A549 (cell line): ENCODE data around the gene H1-8. TPM values are rescaled to one million over a fixed set of nuclear protein-coding genes. Genes with fewer than 3 reads are reported as not detected.
A peak's percentile ranks its signal among the peaks of the same experiment; 100 is the strongest.

Source experiments
- ATAC-seq, 2 experiments: fragments of 200-7000 bp in 1 of 2; fragments of >200 bp in 1 of 2; cut with Nextera tagmentation in 1 of 2; cut with Tn5 transposase in 1 of 2; 3 replicates each; pipeline versions ENCODE4 v1.8.0 to v1.9.1; 2018 to 2020; ENCODE audit warnings: mild to moderate bottlenecking in 1 of 2, moderate library complexity in 1 of 2
- CTCF ChIA-PET: fragments of 300-600 bp; sonication (Branson Sonifier 250); formaldehyde crosslinking; extraction: SDS; loops from one replicate; lab custom pipeline; 2021; ENCODE audit warnings: antibody characterized with exemption, inconsistent platforms; lab: Yijun Ruan, JAX
- POLR2A ChIA-PET: fragments of 350-600 bp; formaldehyde crosslinking; extraction: SDS; loops from one replicate; lab custom pipeline; 2021; ENCODE audit warnings: antibody characterized with exemption, inconsistent platforms; lab: Yijun Ruan, JAX
- DNase-seq, 2 experiments: peaks; one replicate each; pipeline versions ENCODE4 v3.0.0 to v3.0.0-alpha.2; 2011 to 2016; ENCODE audit warnings: low read depth in 1 of 2, low spot score in 1 of 2
- FAIRE-seq: peaks from 2 replicates; lab custom pipeline; 2011; peaks lifted over from hg19 to GRCh38; lab: Jason Lieb, UNC
- H3K27ac ChIP-seq, 2 experiments: fragments of >200 bp; sonication (Bioruptor Twin); formaldehyde crosslinking; 3 replicates each; pipeline ENCODE4 v1.5.1; 2016 to 2017
- H3K4me1 ChIP-seq: fragments of >200 bp; sonication (Bioruptor Twin); formaldehyde crosslinking; 3 replicates; pipeline ENCODE4 v1.6.1; 2016
- H3K4me2 ChIP-seq: fragments of >200 bp; sonication (Bioruptor Twin); formaldehyde crosslinking; 3 replicates; pipeline ENCODE4 v1.6.1; 2016
- H3K4me3 ChIP-seq: fragments of >200 bp; sonication (Bioruptor Twin); formaldehyde crosslinking; 3 replicates; pipeline ENCODE4 v1.5.1; 2016
- H3K9me3 ChIP-seq: fragments of >200 bp; sonication (Bioruptor Twin); formaldehyde crosslinking; 3 replicates; pipeline ENCODE4 v1.6.1; 2016
- BHLHE40 ChIP-seq: IDR thresholded peaks from 2 replicates; pipeline ENCODE4 v1.6.1; 2012; ENCODE audit warnings: low read depth, low read length, inconsistent platforms
- CBX2 ChIP-seq: fragments of 200-600 bp; sonication (generic); IDR thresholded peaks from 2 replicates; pipeline ENCODE4 v1.6.1; 2016; ENCODE audit warnings: low read depth, mild to moderate bottlenecking, borderline replicate concordance
- CBX8 ChIP-seq: fragments of 200-600 bp; sonication (generic); IDR thresholded peaks from 2 replicates; pipeline ENCODE4 v1.6.1; 2016
- EP300 ChIP-seq, 2 experiments: fragments of >200 bp; sonication (Bioruptor Twin); formaldehyde crosslinking; IDR thresholded peaks; 2 replicates in 1 of 2; 3 replicates in 1 of 2; pipeline ENCODE4 v1.6.1; 2016 to 2017
- ESRRA ChIP-seq: fragments of 150-350 bp; IDR thresholded peaks from 2 replicates; pipeline ENCODE4 v1.6.1; 2014; ENCODE audit warnings: mild to moderate bottlenecking, low read length, borderline replicate concordance
- FOSB ChIP-seq: fragments of 250-450 bp; sonication (Bioruptor Pico); IDR thresholded peaks from 2 replicates; pipeline ENCODE4 v1.5.0; 2020; ENCODE audit warnings: mild to moderate bottlenecking, moderate library complexity
- FOXS1 ChIP-seq: fragments of 250-450 bp; sonication (Bioruptor Pico); IDR thresholded peaks from 2 replicates; pipeline ENCODE4 v1.5.0; 2020; ENCODE audit warnings: mild to moderate bottlenecking, moderate library complexity
- GATA3 ChIP-seq: IDR thresholded peaks from 2 replicates; pipeline ENCODE4 v1.6.1; 2012; ENCODE audit warnings: borderline replicate concordance
- HDAC2 ChIP-seq: fragments of 200-600 bp; sonication (generic); IDR thresholded peaks from 2 replicates; pipeline ENCODE4 v1.6.1; 2016
- HEYL ChIP-seq: fragments of 250-450 bp; sonication (Bioruptor Pico); IDR thresholded peaks from 2 replicates; pipeline ENCODE4 v1.8.0; 2021; ENCODE audit warnings: mild to moderate bottlenecking, moderate library complexity
- JUNB ChIP-seq: fragments of >200 bp; sonication (Bioruptor Twin); formaldehyde crosslinking; IDR thresholded peaks from 2 replicates; pipeline ENCODE4 v1.6.1; 2016
- KDM5A ChIP-seq: fragments of 200-600 bp; sonication (generic); IDR thresholded peaks from 2 replicates; pipeline ENCODE4 v1.6.1; 2016; ENCODE audit warnings: antibody characterized with exemption, mild to moderate bottlenecking
- MAFK ChIP-seq: fragments of 450-650 bp; IDR thresholded peaks from 2 replicates; pipeline ENCODE4 v1.6.1; 2014; ENCODE audit not compliant: partially characterized antibody
- MAZ ChIP-seq: fragments of 150-350 bp; IDR thresholded peaks from 2 replicates; pipeline ENCODE4 v1.6.1; 2014; ENCODE audit warnings: antibody characterized with exemption, low read depth, low read length, borderline replicate concordance
- MYC ChIP-seq: IDR thresholded peaks from 2 replicates; pipeline ENCODE4 v1.6.1; 2012; ENCODE audit warnings: mild to moderate bottlenecking, inconsistent platforms, low read length, improper control_type of control experiment, borderline replicate concordance
- POLR2A ChIP-seq: IDR thresholded peaks from 2 replicates; pipeline ENCODE4 v1.6.1; 2012; ENCODE audit warnings: mild to moderate bottlenecking, low read length
- POLR2AphosphoS2 ChIP-seq: conservative IDR thresholded peaks from 2 replicates; pipeline ENCODE4 v1.6.1; 2012; ENCODE audit warnings: low read length, improper control_type of control experiment, inconsistent platforms
- RCOR1 ChIP-seq: fragments of 150-350 bp; IDR thresholded peaks from 2 replicates; pipeline ENCODE4 v1.6.1; 2014; ENCODE audit warnings: antibody characterized with exemption, low read length, low read depth
- TFCP2L1 ChIP-seq: fragments of 250-450 bp; sonication (Bioruptor Pico); IDR thresholded peaks from 2 replicates; pipeline ENCODE4 v1.5.0; 2021; ENCODE audit warnings: mild to moderate bottlenecking
- ZC3H11A ChIP-seq: fragments of 450-650 bp; IDR thresholded peaks from 2 replicates; pipeline ENCODE4 v1.6.1; 2014; ENCODE audit warnings: antibody characterized with exemption, mild to moderate bottlenecking
- WGBS: methylation state at CpG from one replicate; pipeline ENCODE4 v1.1.6; 2017; ENCODE audit errors: missing lambda C conversion rate; 5-methylcytosine and 5-hydroxymethylcytosine counted together
- polyA plus RNA-seq, 4 experiments: library from polyadenylated mRNA; depleted of rRNA in 3 of 4; stranded (reverse); fragments of >200 nt; fragmentation: RNase III in 1 of 4; extraction: RNeasy Plus Mini Kit Qiagen cat#74134 plus additional on column Dnase treatment in 1 of 4; gene quantifications; 2 replicates in 3 of 4; 3 replicates in 1 of 4; pipeline ENCODE4 v1.2.3, GENCODE V29; 2011 to 2017
- TF ChIP-seq, protein P1 (sequence below): fragments of 450-650 bp; IDR thresholded peaks from 2 replicates; pipeline ENCODE4 v1.6.1; 2014; ENCODE audit warnings: antibody characterized with exemption
- TF ChIP-seq, protein P2 (sequence below): fragments of 200-600 bp; sonication (generic); IDR thresholded peaks from 2 replicates; pipeline ENCODE4 v1.6.1; 2016; ENCODE audit warnings: antibody characterized with exemption, mild to moderate bottlenecking, moderate library complexity
- TF ChIP-seq, protein P3 (sequence below): IDR thresholded peaks from 2 replicates; pipeline ENCODE4 v1.6.1; 2012

H1-8 gene
- polyA plus RNA-seq, 2 of the 4 experiments (the other 2 are of a cell fraction): not detected

DNA sequence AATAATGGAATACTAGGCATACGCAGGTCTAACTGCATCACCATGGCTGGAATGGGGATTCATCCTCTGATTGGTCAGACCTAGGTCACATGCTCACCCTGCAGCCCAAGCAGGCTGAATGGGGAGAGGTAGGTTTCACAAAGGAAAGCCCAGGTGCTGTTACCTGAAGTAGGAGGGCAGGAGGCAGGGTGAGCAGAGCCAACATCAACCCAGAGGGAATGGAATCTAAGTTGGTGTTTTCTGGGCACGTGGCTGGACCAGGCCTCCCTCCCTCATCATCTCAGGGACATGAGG lies 6.7 kb upstream of the H1-8 start:
- DNase-seq: no peak
- TF ChIP-seq, protein P1, sequence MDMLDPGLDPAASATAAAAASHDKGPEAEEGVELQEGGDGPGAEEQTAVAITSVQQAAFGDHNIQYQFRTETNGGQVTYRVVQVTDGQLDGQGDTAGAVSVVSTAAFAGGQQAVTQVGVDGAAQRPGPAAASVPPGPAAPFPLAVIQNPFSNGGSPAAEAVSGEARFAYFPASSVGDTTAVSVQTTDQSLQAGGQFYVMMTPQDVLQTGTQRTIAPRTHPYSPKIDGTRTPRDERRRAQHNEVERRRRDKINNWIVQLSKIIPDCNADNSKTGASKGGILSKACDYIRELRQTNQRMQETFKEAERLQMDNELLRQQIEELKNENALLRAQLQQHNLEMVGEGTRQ: peak; percentile 37; the same call in 1 of the 2 replicates
- TF ChIP-seq FOSB (CRISPR knock-in tag): no peak
- TF ChIP-seq, all 56 proteins: peak for 1
- Histone ChIP-seq H3K4me2 (no peak overlapping the region), H3K4me1 (peaks cover 13% of the 10 kb centered on the region), H3K27ac (no peak overlapping the region), H3K4me3 (no peak overlapping the region), H3K9me3 (no peaks in the 10 kb centered on the region)
- WGBS: 69% methylated on average over 2 of the region's 2 CpGs
- ATAC-seq: no peak
- POLR2A ChIA-PET: no interaction called here
- CTCF ChIA-PET: interaction anchor here (1.6 kb wide), 1 partner anchor 8 kb away, joined by 4 read pairs; the partner anchor contains the start of gene RHO
- no peak for FAIRE-seq

DNA sequence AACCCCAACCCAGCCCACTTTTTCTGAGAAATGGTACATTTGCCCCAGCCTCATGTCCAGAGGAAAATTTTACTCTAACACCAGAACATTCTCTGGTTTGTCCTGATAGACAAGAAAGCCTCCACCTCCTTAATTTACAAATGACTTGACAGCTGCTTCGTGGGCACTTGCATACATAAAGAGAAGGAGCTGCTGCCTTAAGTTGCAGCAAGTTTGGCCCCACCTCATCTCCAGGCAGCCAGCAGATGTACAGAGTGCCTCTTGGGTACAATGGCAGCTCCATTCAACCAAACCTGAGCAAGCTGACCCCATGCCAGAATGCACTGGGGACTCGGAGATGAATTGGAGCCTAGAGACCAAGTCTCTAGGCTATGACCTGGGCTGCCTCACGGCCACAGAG lies 6.2 kb upstream of the H1-8 start:
- DNase-seq: no peak
- Histone ChIP-seq H3K4me3 (no peak overlapping the region), H3K9me3 (no peaks in the 10 kb centered on the region), H3K4me2 (no peak overlapping the region), H3K27ac (no peak overlapping the region), H3K4me1 (peaks cover 13% of the 10 kb centered on the region)
- WGBS: 73% methylated on average over 3 of the region's 3 CpGs
- FAIRE-seq: no peak
- no peak for TF ChIP-seq MAFK
- TF ChIP-seq POLR2AphosphoS2: no peak
- no peak for TF ChIP-seq HEYL (CRISPR knock-in tag)
- ATAC-seq: no peak
- ChIA-PET POLR2A (no interaction called here), CTCF (interaction anchor here (1.6 kb wide), 1 partner anchor 9 kb away, joined by 4 read pairs; the partner anchor contains the start of gene RHO)

DNA sequence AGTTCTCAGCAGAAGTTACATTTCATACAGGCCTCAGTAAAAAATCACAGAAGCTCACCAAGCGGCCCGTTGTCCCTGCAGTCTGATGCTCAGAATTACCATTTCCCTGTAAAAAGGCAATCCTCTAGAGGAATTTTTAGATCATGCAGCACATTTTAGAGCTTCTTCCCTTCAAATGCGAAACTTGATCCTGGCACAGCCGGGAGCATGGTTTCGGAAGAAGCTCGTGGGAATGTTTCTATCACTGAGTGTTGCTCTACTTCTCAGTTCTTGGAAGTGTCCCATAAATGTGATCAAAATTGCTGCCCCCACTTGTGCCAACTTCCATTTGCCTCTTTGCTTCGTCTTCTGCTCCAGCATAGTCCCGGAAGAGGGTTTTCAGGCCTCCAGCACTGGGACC lies 3.8 kb upstream of the H1-8 start:
- ChIA-PET CTCF (interaction anchor here (1.1 kb wide), 1 partner anchor 156 kb away, joined by 3 read pairs; no protein-coding TSS in a partner anchor), POLR2A (no interaction called here)
- DNase-seq (no peak), FAIRE-seq (no peak), ATAC-seq (no peak)
- Histone ChIP-seq H3K27ac (no peak overlapping the region), H3K4me2 (no peak overlapping the region), H3K4me1 (peaks cover 11% of the 10 kb centered on the region), H3K9me3 (no peaks in the 10 kb centered on the region), H3K4me3 (no peak overlapping the region)
- WGBS: 92% methylated on average over 8 of the region's 8 CpGs
- TF ChIP-seq MAZ (no peak), GATA3 (no peak), JUNB (no peak), EP300 (IDR thresholded peaks at IDR 0.05) (no peak), HEYL (CRISPR knock-in tag) (no peak), RCOR1 (no peak)
- TF ChIP-seq, protein P2, sequence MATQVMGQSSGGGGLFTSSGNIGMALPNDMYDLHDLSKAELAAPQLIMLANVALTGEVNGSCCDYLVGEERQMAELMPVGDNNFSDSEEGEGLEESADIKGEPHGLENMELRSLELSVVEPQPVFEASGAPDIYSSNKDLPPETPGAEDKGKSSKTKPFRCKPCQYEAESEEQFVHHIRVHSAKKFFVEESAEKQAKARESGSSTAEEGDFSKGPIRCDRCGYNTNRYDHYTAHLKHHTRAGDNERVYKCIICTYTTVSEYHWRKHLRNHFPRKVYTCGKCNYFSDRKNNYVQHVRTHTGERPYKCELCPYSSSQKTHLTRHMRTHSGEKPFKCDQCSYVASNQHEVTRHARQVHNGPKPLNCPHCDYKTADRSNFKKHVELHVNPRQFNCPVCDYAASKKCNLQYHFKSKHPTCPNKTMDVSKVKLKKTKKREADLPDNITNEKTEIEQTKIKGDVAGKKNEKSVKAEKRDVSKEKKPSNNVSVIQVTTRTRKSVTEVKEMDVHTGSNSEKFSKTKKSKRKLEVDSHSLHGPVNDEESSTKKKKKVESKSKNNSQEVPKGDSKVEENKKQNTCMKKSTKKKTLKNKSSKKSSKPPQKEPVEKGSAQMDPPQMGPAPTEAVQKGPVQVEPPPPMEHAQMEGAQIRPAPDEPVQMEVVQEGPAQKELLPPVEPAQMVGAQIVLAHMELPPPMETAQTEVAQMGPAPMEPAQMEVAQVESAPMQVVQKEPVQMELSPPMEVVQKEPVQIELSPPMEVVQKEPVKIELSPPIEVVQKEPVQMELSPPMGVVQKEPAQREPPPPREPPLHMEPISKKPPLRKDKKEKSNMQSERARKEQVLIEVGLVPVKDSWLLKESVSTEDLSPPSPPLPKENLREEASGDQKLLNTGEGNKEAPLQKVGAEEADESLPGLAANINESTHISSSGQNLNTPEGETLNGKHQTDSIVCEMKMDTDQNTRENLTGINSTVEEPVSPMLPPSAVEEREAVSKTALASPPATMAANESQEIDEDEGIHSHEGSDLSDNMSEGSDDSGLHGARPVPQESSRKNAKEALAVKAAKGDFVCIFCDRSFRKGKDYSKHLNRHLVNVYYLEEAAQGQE: no peak
- TF ChIP-seq, protein P3, sequence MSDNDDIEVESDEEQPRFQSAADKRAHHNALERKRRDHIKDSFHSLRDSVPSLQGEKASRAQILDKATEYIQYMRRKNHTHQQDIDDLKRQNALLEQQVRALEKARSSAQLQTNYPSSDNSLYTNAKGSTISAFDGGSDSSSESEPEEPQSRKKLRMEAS: no peak

DNA sequence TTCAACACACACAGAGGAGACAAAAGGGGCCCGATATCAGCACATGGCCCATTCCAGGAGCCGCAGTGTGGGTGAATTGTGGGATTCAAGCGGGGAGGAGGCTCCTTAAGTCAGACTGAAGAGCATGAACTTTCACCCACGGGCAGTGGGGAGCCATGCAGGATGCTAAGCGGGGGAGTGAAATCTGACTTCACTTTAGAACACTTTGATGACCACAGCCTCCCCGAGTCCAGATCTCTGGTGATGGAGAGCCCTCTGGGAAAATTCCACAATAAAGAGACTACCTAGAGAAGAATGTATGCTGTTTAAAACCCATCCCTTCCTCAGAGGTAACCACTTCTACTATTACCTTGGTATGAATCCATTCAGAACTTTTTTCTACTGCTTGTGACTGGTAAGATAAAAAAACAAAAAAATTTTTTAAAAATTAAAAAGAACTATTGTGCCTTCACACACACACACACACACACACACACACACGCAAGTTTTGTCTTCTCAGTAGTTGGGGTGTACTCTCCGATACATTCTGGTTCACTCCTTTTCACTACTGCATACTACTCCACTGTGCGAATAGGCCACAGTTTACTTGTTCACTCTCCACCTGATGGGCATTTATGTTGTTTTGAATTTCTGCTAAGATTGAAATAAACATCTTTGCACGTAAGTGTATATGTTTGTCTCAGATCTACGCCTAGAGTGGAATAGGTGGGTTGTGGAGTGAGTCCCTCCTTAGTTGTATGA lies 2.0 kb upstream of the H1-8 start:
- FAIRE-seq: no peak
- no peak for ATAC-seq
- 79% methylated on average over 11 of the region's 11 CpGs for WGBS
- Histone ChIP-seq H3K4me1 (no peaks in the 10 kb centered on the region), H3K4me3 (no peak overlapping the region), H3K9me3 (no peaks in the 10 kb centered on the region), H3K4me2 (no peak overlapping the region), H3K27ac (no peak overlapping the region)
- DNase-seq: no peak
- POLR2A ChIA-PET: no interaction called here
- CTCF ChIA-PET: no interaction called here
- TF ChIP-seq KDM5A: no peak
- TF ChIP-seq MYC: no peak
- TF ChIP-seq ESRRA: no peak
- TF ChIP-seq CBX2: no peak
- TF ChIP-seq FOXS1 (CRISPR knock-in tag): no peak
- TF ChIP-seq FOSB (CRISPR knock-in tag): no peak
- TF ChIP-seq TFCP2L1: no peak
- TF ChIP-seq ZC3H11A: no peak
- TF ChIP-seq HDAC2: no peak
- no peak for TF ChIP-seq POLR2A
- no peak for TF ChIP-seq EP300 (IDR thresholded peaks at IDR 0.05)
- TF ChIP-seq, protein P2: no peak
- no peak for TF ChIP-seq CBX8
- TF ChIP-seq BHLHE40: no peak
